OCI-LY7 (cell line): ENCODE data around the gene DPEP3.

ENCODE experiments used
- EZH2phosphoT487 ChIP-seq: fragments of 200-600 bp; sonication (generic); IDR thresholded peaks from 2 replicates; pipeline ENCODE4 v1.6.1; 2018; ENCODE audit warnings: low read depth, borderline replicate concordance, mild to moderate bottlenecking, mixed run types, antibody characterized with exemption, low read length, moderate library complexity, mixed read lengths
- TF ChIP-seq, protein P1 (sequence below): fragments of 200-600 bp; sonication (generic); conservative IDR thresholded peaks from 2 replicates; pipeline ENCODE4 v1.5.1; 2014; ENCODE audit warnings: mild to moderate bottlenecking, antibody characterized with exemption, low read length, moderate library complexity, mixed read lengths

DNA sequence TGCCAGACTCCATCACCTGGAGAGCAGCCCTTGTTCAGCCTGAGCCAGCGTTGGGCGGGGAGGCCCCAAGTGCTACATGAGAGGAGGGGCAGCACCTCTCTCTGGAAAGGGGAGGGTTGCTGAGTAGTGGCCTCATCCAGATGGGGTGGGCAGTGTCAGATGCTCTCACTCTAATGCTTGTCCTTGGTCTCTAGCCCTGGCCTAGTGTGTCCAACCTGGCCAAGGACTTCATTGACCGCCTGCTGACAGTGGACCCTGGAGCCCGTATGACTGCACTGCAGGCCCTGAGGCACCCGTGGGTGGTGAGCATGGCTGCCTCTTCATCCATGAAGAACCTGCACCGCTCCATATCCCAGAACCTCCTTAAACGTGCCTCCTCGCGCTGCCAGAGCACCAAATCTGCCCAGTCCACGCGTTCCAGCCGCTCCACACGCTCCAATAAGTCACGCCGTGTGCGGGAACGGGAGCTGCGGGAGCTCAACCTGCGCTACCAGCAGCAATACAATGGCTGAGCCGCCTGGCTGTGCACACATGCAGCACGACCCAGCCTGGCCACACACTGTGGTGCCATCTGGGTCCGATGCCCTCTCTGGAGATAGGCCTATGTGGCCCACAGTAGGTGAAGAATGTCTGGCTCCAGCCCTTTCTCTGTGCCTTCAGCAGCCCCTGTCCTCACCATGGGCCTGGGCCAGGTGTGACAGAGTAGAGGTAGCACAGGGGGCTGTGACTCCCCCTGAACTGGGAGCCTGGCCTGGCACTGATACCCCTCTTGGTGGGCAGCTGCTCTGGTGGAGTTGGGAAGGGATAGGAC lies 53.0 kb downstream of the DPEP3 start:
- TF ChIP-seq, protein P1, sequence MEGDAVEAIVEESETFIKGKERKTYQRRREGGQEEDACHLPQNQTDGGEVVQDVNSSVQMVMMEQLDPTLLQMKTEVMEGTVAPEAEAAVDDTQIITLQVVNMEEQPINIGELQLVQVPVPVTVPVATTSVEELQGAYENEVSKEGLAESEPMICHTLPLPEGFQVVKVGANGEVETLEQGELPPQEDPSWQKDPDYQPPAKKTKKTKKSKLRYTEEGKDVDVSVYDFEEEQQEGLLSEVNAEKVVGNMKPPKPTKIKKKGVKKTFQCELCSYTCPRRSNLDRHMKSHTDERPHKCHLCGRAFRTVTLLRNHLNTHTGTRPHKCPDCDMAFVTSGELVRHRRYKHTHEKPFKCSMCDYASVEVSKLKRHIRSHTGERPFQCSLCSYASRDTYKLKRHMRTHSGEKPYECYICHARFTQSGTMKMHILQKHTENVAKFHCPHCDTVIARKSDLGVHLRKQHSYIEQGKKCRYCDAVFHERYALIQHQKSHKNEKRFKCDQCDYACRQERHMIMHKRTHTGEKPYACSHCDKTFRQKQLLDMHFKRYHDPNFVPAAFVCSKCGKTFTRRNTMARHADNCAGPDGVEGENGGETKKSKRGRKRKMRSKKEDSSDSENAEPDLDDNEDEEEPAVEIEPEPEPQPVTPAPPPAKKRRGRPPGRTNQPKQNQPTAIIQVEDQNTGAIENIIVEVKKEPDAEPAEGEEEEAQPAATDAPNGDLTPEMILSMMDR, result no peak
- no peak for TF ChIP-seq EZH2phosphoT487
